HepG2 (cell line): ENCODE measurements around the gene DDX24.

Experiments used
- CTCF ChIP-seq: sonication (generic); formaldehyde crosslinking; IDR thresholded peaks from 2 replicates; pipeline ENCODE4 v1.5.0; 2020; ENCODE audit warnings: mild to moderate bottlenecking, missing genetic modification reagents, moderate library complexity
- FOXJ3 ChIP-seq: sonication (generic); formaldehyde crosslinking; IDR thresholded peaks from 2 replicates; pipeline ENCODE4 v1.4.0; 2020; ENCODE audit warnings: missing genetic modification reagents, mild to moderate bottlenecking, borderline replicate concordance
- ZNF747 ChIP-seq: sonication (generic); formaldehyde crosslinking; IDR thresholded peaks from 2 replicates; pipeline ENCODE4 v1.8.1; 2023; ENCODE audit warnings: missing genetic modification reagents, mild to moderate bottlenecking, borderline replicate concordance

DNA sequence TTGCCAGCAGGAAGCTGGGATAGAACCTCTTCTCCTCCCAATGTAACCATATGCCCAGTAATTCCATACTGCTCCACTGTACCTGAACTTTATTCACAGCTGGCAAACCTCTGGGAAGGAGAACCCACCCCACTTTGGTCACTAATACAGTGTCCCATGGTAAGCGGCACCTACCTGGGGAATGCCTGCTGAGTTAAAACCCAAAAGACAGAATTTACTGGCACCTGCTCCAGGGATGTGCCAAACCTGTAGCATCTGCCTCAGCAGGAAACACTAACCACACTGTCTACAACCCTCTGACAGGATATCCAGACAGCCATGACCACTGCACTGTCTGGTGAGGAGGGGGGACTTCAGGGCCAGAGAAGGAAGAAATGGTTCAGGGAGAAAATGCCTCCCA, 26.6 kb downstream of the DDX24 start:
- TF ChIP-seq CTCF (no peak), ZNF747 (no peak), FOXJ3 (CRISPR knock-in tag) (no peak)
